Activated naive CD4-positive, alpha-beta T cell treated with anti-CD3 and anti-CD28 coated beads, Interleukin-2, amount 10 ng/mL, durations not matched to agents 5 hours and 36 hours (primary cell): ENCODE data around the gene USF3. TPM values are rescaled to one million over a fixed set of nuclear protein-coding genes. Genes with fewer than 3 reads are reported as not detected.

Experiments used
- total RNA-seq, 2 experiments: library from RNA; stranded (reverse); gene quantifications; one replicate each; pipeline ENCODE4 v1.2.3, GENCODE V29; 2021

Gene USF3
- 10 to 100 TPM; 22.0 to 24.2 TPM for total RNA-seq

DNA sequence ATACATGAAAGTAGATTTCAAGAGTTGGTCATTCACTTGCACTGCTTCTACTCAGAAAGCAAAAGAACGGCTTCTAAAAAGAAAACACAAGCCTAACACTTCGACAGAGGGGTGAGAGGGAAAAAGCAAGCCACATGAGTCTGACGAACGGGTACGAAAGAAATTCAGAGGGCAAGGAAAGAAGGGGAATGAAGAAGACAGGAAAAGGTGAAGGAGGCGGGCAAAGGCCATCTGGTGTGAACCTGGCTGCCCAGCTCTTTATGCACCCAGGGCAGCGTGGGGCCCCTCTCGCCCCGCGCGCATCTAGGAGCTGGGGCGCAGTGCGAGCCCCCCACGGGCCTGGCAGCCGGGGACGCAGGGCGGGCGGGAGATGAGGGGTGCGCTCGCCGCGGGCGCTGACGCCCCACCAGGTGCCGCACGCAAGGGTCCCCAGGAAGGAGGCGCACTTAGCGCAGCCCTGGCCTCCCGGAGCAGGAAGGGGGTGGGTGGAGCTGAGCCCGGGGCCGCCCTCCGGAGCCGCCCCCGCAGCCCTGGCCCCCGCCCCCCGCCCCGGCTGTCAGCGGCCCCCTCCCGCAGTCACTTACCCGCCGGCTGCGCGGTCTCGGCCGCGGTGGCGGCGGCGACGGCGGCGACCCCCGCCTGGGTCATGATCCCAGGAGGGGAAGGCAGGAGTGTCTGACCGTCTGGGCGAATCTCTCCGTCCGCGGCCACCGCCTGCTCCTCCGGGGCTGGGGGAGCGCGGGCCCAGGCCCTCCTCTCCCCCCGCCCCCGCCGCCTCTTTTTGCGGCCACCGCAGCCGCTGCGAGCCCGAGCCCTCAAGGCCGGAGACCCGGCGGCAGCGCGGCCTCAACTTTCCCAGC, at the start of gene USF3:
USF3 (minus strand) TSS at position 857 of the 860 bp plus-strand sequence. CDS start 21,764 bp downstream, outside the sequence.

GRCh38 chr3:113745756-113746547, 49.5 kb upstream of the USF3 start, which contains the start of gene NAA50:
Gene NAA50, minus strand, starts transcription at chr3:113746249. Its CDS starts 300 bp downstream, at chr3:113745949.

Other genes starting within 250 kb of the USF3 start
- gene SPICE1, start 181.5 kb downstream of the USF3 start, total RNA-seq, result 10 to 100 TPM; 17.1 to 17.2 TPM
- gene SIDT1, start 164.1 kb downstream of the USF3 start, total RNA-seq, result 10 to 100 TPM; 19.7 to 21.9 TPM
- gene NAA50, start 49.6 kb upstream of the USF3 start, total RNA-seq, result 10 to 100 TPM; 84.9 to 85.6 TPM
- 10 to 100 TPM; 35.7 to 35.9 TPM for gene ATP6V1A, start 50.4 kb upstream of the USF3 start, total RNA-seq
- under 1 TPM; 0.34 to 0.81 TPM for gene GRAMD1C, start 142.1 kb upstream of the USF3 start, total RNA-seq